ENCODE results near the gene ARL5C.

DNA sequence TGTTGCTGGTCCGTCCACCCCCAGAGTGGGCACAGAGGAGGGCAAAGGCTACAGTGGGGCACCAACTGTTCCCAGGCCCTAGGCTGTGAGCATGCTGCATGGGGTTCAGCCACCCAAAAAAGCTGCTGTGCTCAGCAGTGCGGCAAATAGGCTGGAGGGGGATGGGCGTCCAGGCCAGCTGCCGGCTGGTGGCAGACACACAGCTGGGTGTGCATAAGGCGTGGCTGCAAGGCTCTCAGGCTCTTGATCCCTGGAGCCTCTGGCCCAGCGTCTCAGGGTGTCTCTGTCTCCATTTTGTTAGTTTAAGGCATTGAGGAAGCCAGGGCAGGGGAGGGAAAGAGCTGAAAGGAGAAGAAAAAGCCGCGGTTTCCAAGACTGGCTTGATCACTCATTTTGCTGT lies 42.9 kb upstream of the ARL5C start:
- TF ChIP-seq, protein P1, sequence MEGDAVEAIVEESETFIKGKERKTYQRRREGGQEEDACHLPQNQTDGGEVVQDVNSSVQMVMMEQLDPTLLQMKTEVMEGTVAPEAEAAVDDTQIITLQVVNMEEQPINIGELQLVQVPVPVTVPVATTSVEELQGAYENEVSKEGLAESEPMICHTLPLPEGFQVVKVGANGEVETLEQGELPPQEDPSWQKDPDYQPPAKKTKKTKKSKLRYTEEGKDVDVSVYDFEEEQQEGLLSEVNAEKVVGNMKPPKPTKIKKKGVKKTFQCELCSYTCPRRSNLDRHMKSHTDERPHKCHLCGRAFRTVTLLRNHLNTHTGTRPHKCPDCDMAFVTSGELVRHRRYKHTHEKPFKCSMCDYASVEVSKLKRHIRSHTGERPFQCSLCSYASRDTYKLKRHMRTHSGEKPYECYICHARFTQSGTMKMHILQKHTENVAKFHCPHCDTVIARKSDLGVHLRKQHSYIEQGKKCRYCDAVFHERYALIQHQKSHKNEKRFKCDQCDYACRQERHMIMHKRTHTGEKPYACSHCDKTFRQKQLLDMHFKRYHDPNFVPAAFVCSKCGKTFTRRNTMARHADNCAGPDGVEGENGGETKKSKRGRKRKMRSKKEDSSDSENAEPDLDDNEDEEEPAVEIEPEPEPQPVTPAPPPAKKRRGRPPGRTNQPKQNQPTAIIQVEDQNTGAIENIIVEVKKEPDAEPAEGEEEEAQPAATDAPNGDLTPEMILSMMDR (IDR thresholded peaks at IDR 0.05; ENCODE audit: poor library complexity, severe bottlenecking) = no peak
- TF ChIP-seq TAF1 (IDR thresholded peaks at IDR 0.05; ENCODE audit: low read depth) (no peak), EZH2 (IDR thresholded peaks at IDR 0.05; ENCODE audit: borderline replicate concordance, insufficient read depth, low read length, poor library complexity, severe bottlenecking) (no peak), POLR2AphosphoS5 (IDR thresholded peaks at IDR 0.05) (no peak), MXI1 (conservative IDR thresholded peaks at IDR 0.05; ENCODE audit: poor library complexity, severe bottlenecking) (no peak)
